PC-9 (cell line): ENCODE measurements around the gene SLC25A21. TPM values are rescaled to one million over a fixed set of nuclear protein-coding genes. Genes with fewer than 3 reads are reported as not detected.

Experiments
- BruUV-seq: library from RNA; stranded (reverse); fragments of 400-500 nt; replicated peaks from 2 replicates; lab custom pipeline; 2021; lab: Mats Ljungman, UMichigan
- CTCF ChIA-PET: fragments of 300-600 bp; sonication (Branson Sonifier 250); formaldehyde crosslinking; loops from one replicate; lab custom pipeline; 2022; ENCODE audit warnings: antibody characterized with exemption; lab: Charles Lee
- POLR2A ChIA-PET: fragments of 300-600 bp; sonication (Branson Sonifier 250); formaldehyde crosslinking; loops from one replicate; lab custom pipeline; 2022; ENCODE audit warnings: antibody characterized with exemption; ENCODE audit not compliant: unreplicated experiment; lab: Charles Lee
- DNase-seq, 2 experiments: peaks; one replicate each; pipeline versions ENCODE4 v3.0.0 to v3.0.0-alpha.2; 2015 to 2022; ENCODE audit warnings: mixed read lengths in 1 of 2
- H2AFZ ChIP-seq: fragments of 200-600 bp; sonication (generic); 2 replicates; pipeline ENCODE4 v1.8.1; 2017; ENCODE audit warnings: antibody characterized with exemption
- H3F3A ChIP-seq: fragments of 200-600 bp; sonication (generic); 2 replicates; pipeline ENCODE4 v1.8.1; 2017; ENCODE audit warnings: antibody characterized with exemption, mild to moderate bottlenecking, low read depth; ENCODE audit not compliant: insufficient read depth
- H3K27ac ChIP-seq: fragments of 200-600 bp; sonication (generic); 2 replicates; pipeline ENCODE4 v1.6.1; 2016; ENCODE audit warnings: mixed run types
- H3K27me3 ChIP-seq: fragments of 200-600 bp; sonication (generic); 2 replicates; pipeline ENCODE4 v1.6.1; 2016; ENCODE audit warnings: low read depth, mixed run types; ENCODE audit not compliant: insufficient read depth
- H3K36me3 ChIP-seq: fragments of 200-600 bp; sonication (generic); 2 replicates; pipeline ENCODE4 v1.6.1; 2016; ENCODE audit warnings: low read depth, mixed run types
- H3K4me1 ChIP-seq: fragments of 200-600 bp; sonication (generic); replicated peaks from 2 replicates; pipeline ENCODE4 v1.6.1; 2016; ENCODE audit warnings: mixed run types; ENCODE audit not compliant: insufficient read depth
- H3K4me2 ChIP-seq: fragments of 200-600 bp; sonication (generic); 2 replicates; pipeline ENCODE4 v1.6.1; 2017; ENCODE audit warnings: mixed run types
- H3K4me3 ChIP-seq: fragments of 200-600 bp; sonication (generic); 2 replicates; pipeline ENCODE4 v1.6.1; 2016; ENCODE audit warnings: mixed run types
- H3K79me2 ChIP-seq: fragments of 200-600 bp; sonication (generic); 2 replicates; pipeline ENCODE4 v1.6.1; 2017; ENCODE audit warnings: low read depth, mixed run types
- H3K9me2 ChIP-seq: fragments of 200-600 bp; sonication (generic); 2 replicates; pipeline ENCODE4 v1.8.1; 2017; ENCODE audit warnings: mild to moderate bottlenecking; ENCODE audit not compliant: insufficient read depth
- H3K9me3 ChIP-seq: fragments of 200-600 bp; sonication (generic); 2 replicates; pipeline ENCODE4 v1.8.1; 2016; ENCODE audit warnings: low read depth; ENCODE audit not compliant: insufficient read depth
- H4K20me1 ChIP-seq: fragments of 200-600 bp; sonication (generic); 2 replicates; pipeline ENCODE4 v1.8.1; 2017; ENCODE audit not compliant: insufficient read depth
- EZH2 ChIP-seq: fragments of 200-600 bp; sonication (generic); IDR thresholded peaks from 2 replicates; pipeline ENCODE4 v1.8.0; 2017; ENCODE audit warnings: antibody characterized with exemption, low read depth
- intact Hi-C: fragments of 100-400 bp; cut with micrococcal nuclease; formaldehyde crosslinking; loops from one replicate; pipeline ENCODE4 v1.10.0; 2022; ENCODE audit not compliant: unreplicated experiment
- total RNA-seq: library from RNA; stranded (reverse); gene quantifications from 2 replicates; pipeline ENCODE4 v1.2.3, GENCODE V29; 2021
- TF ChIP-seq, protein P1 (sequence below): fragments of 200-600 bp; sonication (generic); conservative IDR thresholded peaks from 2 replicates; pipeline ENCODE4 v1.6.1; 2017; ENCODE audit warnings: mixed run types, antibody characterized with exemption, mild to moderate bottlenecking, moderate library complexity

Gene SLC25A21
- total RNA-seq, 1 experiment from 2014 or later: 3.2 TPM

- Histone ChIP-seq H3K27ac (no peak overlapping the region), H3K36me3 (no peaks in the 10 kb centered on the region), H4K20me1 (no peaks in the 10 kb centered on the region), H2AFZ (no peak overlapping the region), H3K27me3 (no peaks in the 10 kb centered on the region), H3F3A (no peaks in the 10 kb centered on the region), H3K4me2 (no peak overlapping the region), H3K4me1 (peaks cover 8% of the 10 kb centered on the region; the same call in 1 of the 2 replicates), H3K9me2 (no peaks in the 10 kb centered on the region), H3K79me2 (peaks cover 7% of the 10 kb centered on the region; the same call in 1 of the 2 replicates), H3K9me3 (0 out of 2 replicates have a peak, but pooled peaks cover 2% of the 10 kb centered on the region), H3K4me3 (no peak overlapping the region)
- BruUV-seq: no TSS peak
- no peak for DNase-seq
- TF ChIP-seq EZH2: no peak
- TF ChIP-seq, protein P1, sequence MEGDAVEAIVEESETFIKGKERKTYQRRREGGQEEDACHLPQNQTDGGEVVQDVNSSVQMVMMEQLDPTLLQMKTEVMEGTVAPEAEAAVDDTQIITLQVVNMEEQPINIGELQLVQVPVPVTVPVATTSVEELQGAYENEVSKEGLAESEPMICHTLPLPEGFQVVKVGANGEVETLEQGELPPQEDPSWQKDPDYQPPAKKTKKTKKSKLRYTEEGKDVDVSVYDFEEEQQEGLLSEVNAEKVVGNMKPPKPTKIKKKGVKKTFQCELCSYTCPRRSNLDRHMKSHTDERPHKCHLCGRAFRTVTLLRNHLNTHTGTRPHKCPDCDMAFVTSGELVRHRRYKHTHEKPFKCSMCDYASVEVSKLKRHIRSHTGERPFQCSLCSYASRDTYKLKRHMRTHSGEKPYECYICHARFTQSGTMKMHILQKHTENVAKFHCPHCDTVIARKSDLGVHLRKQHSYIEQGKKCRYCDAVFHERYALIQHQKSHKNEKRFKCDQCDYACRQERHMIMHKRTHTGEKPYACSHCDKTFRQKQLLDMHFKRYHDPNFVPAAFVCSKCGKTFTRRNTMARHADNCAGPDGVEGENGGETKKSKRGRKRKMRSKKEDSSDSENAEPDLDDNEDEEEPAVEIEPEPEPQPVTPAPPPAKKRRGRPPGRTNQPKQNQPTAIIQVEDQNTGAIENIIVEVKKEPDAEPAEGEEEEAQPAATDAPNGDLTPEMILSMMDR: no peak
- ChIA-PET CTCF (no interaction called here), POLR2A (no interaction called here)
- intact Hi-C loops: no loop called here
Measured at GRCh38 chr14:37201724-37202123, 29.3 kb upstream of the SLC25A21 start.

DNA sequence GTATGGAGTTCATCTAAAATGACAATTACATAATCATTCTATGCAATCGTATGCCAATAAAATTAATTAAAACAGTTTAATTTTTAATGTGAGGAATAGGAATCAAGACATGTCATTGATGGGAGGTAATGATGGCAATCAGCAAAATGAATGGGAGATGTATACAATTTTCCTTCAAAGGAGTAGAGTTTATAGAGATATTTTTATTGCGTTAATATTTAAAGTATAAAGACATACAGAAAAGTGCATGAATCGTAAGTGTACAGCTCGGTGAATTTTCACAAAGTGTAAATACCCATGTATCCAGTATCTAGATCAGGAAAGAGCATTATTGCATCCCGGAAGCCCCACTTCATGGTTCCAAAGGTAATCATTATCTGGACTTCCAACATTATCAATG lies 26.5 kb upstream of the SLC25A21 start:
- Histone ChIP-seq H3K27ac (no peak overlapping the region), H3F3A (no peaks in the 10 kb centered on the region), H3K27me3 (no peaks in the 10 kb centered on the region), H3K4me1 (peaks cover 8% of the 10 kb centered on the region; the same call in 1 of the 2 replicates), H3K4me2 (peak overlapping the region; percentile 90), H3K4me3 (peak overlapping the region; percentile 67), H4K20me1 (no peaks in the 10 kb centered on the region), H3K79me2 (peaks cover 7% of the 10 kb centered on the region; the same call in 1 of the 2 replicates), H2AFZ (peak overlapping the region; percentile 88), H3K36me3 (no peaks in the 10 kb centered on the region), H3K9me2 (no peaks in the 10 kb centered on the region), H3K9me3 (no peaks in the 10 kb centered on the region)
- intact Hi-C loops: loop anchor here (2.0 kb wide), 1 partner anchor 26 kb away; the partner anchor contains the start of gene SLC25A21
- no TSS peak for BruUV-seq
- ChIA-PET POLR2A (no interaction called here), CTCF (interaction anchor here (0.7 kb wide), 1 partner anchor 426 kb away, joined by 6 read pairs; no protein-coding TSS in a partner anchor)
- no peak for TF ChIP-seq EZH2
- DNase-seq: no peak

- peak overlapping the region; percentile 88 for H2AFZ ChIP-seq
- peak in 1 of 2 experiments; percentile 32 for DNase-seq
- no peaks in the 10 kb centered on the region for H3K36me3 ChIP-seq
- peak overlapping the region; percentile 74 for H3K27ac ChIP-seq
- ChIA-PET CTCF (interaction anchor here (0.7 kb wide), 1 partner anchor 425 kb away, joined by 6 read pairs; no protein-coding TSS in a partner anchor), POLR2A (no interaction called here)
- TSS peak; percentile 71 for BruUV-seq
- H3K27me3 ChIP-seq: no peaks in the 10 kb centered on the region
- TF ChIP-seq EZH2: no peak
- TF ChIP-seq, protein P1: 0 out of 2 replicates have a peak, but pooled peaks have one; percentile 21
- intact Hi-C loops: loop anchor here (2.0 kb wide), 1 partner anchor 25 kb away; the partner anchor contains the start of gene SLC25A21
- H3K4me1 ChIP-seq: peaks cover 8% of the 10 kb centered on the region; the same call in 1 of the 2 replicates
- peak overlapping the region; percentile 67 for H3K4me3 ChIP-seq
- H3K9me2 ChIP-seq: no peaks in the 10 kb centered on the region
- H3K9me3 ChIP-seq: no peaks in the 10 kb centered on the region
- H3K4me2 ChIP-seq: peak overlapping the region; percentile 90
- H4K20me1 ChIP-seq: no peaks in the 10 kb centered on the region
- H3F3A ChIP-seq: no peaks in the 10 kb centered on the region
- H3K79me2 ChIP-seq: peaks cover 7% of the 10 kb centered on the region; the same call in 1 of the 2 replicates
Measured at GRCh38 chr14:37198273-37198598, 25.8 kb upstream of the SLC25A21 start.
